GM18951 (cell line): ENCODE results near the gene TELO2.

Experiments
- POLR2A ChIP-seq: IDR thresholded peaks from 4 replicates; pipeline ENCODE4 v1.6.1; 2011; ENCODE audit warnings: mild to moderate bottlenecking; ENCODE audit not compliant: insufficient read length, insufficient read depth; ENCODE audit errors: extremely low read depth
- in situ Hi-C: fragments of 300-500 bp; cut with MboI; formaldehyde crosslinking; loops from one replicate; pipeline ENCODE4 v1.12.0; 2022; ENCODE audit warnings: low sequenced_read_pairs, mixed read lengths, inconsistent platforms; ENCODE audit not compliant: unreplicated experiment

The TELO2 gene

GRCh38 chr16:1514507-1514906 lies 21.3 kb downstream of the TELO2 start:
- TF ChIP-seq POLR2A = no peak
- in situ Hi-C loops = no loop called here

GRCh38 chr16:1518626-1519135 lies 25.5 kb downstream of the TELO2 start:
- in situ Hi-C loops = no loop called here
- TF ChIP-seq POLR2A = no peak

- TF ChIP-seq POLR2A = no peak
- in situ Hi-C loops = no loop called here
Observed at GRCh38 chr16:1519831-1520230, 26.7 kb downstream of the TELO2 start.

- TF ChIP-seq POLR2A = no peak
- in situ Hi-C loops = no loop called here
Observed at GRCh38 chr16:1520461-1520860, 27.3 kb downstream of the TELO2 start.

GRCh38 chr16:1523581-1524245 lies 30.6 kb downstream of the TELO2 start:
- in situ Hi-C loops = no loop called here
- no peak for TF ChIP-seq POLR2A

- no peak for TF ChIP-seq POLR2A
- in situ Hi-C loops = no loop called here
Observed at GRCh38 chr16:1524366-1524765, 31.2 kb downstream of the TELO2 start.

DNA sequence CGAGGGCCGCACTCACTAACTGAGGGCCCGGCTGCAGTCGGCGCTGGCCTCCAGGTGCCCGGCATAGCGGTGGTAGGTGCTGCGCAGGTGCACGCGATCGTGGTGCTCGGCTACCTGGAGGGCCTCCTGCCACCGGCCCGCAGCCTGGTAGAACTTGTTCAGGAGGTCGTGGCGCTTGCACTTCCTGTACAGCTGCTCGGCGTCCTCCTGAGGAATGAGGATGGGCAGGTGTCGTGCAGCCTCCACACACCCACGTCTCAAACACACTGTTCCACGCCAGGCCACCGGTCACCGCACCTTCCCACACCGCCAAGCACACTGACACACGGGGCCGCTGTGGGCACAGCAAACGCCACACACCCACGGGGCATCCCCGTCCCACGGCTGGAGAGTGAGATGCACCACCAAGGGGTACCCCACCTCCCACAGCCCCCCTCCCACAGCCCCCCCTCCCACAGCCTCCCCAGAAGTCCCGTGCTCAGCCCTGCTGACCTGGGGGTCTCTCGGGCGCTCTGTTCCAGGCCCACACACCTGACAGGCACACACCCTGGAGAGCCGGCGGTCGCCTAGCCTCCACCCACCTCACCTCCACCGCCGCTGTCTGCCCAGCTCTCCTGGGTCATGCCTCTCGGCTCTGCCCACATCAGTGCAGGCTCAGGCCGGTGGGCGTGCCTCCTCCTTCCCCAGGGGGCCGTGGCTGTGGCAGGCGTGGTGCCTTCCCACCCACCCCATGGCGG lies 32.9 kb downstream of the TELO2 start:
- no peak for TF ChIP-seq POLR2A
- in situ Hi-C loops = no loop called here

- in situ Hi-C loops = no loop called here
Observed at GRCh38 chr16:1526608-1527555, 33.7 kb downstream of the TELO2 start.

GRCh38 chr16:1527836-1528811 lies 35.0 kb downstream of the TELO2 start:
- no peak for TF ChIP-seq POLR2A
- in situ Hi-C loops = no loop called here

More at GRCh38 chr16:1526608-1527555, 33.7 kb downstream of the TELO2 start:
- no peak for TF ChIP-seq POLR2A

DNA sequence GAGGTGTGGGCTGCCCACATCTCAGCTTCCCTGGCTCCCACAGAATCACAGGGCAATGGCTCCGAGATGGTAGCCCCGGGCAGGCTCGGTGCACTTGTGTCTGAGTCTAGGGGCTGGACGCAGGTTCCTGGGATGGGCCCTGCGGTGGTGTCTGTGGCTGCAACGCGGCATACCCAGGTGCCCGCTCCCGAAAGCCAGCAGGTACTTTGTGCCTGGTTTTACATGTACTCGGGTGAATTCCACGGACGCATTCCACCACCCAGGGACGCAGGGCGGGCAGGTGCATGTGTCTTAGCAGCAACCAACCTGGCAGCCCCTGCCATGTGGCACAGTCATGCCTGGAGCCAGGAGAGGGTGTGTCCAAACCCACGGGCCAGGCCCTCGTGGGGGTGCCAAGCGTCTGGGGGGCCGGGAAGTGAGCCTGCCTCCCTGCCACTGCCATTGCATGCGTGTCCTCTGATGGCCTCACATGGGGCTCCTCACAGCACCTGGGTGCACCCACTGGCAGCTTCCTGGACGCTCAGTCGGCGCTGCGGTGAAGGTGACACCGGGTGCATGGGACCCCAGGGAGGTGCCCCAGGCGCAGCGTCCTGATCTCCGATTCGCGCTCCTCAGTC lies 35.9 kb downstream of the TELO2 start:
- in situ Hi-C loops = no loop called here
- TF ChIP-seq POLR2A = no peak

DNA sequence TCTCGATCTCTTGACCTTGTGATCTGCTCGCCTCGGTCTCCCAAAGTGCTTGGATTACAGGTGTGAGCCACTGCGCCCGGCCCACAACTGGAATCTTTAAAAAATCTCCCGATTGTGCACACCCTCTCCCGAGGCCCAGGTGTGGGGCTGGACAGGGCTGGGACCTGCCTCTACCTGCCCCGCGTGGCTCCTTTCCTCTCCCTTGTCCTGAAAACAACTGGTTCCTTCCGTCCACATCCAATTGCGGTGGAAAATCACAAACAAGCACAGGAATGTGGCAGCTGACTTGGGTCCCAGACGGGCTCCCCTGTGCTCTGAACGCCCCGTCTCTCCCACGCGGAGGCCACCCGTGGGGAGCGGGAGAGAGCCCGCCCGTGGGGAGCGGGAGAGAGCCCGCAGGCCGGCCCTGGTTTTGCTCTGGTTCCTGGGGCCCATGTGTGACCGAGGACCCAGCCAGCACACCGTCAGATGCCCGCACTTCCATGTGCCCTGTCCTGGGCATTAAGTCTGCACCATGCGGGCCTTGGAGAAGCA lies 37.3 kb downstream of the TELO2 start:
- no peak for TF ChIP-seq POLR2A
- in situ Hi-C loops = no loop called here
